HL-60/S4 treated with retinoic acid at 250 ng/mL for 4 days and 3 days (cell line): ENCODE measurements around the gene VSX1.

Experiments
- in situ Hi-C: fragments of 300-500 bp; cut with MboI; formaldehyde crosslinking; loops from 2 replicates; pipeline ENCODE4 v1.7.0; 2022; ENCODE audit warnings: low sequenced_read_pairs

The VSX1 gene

DNA sequence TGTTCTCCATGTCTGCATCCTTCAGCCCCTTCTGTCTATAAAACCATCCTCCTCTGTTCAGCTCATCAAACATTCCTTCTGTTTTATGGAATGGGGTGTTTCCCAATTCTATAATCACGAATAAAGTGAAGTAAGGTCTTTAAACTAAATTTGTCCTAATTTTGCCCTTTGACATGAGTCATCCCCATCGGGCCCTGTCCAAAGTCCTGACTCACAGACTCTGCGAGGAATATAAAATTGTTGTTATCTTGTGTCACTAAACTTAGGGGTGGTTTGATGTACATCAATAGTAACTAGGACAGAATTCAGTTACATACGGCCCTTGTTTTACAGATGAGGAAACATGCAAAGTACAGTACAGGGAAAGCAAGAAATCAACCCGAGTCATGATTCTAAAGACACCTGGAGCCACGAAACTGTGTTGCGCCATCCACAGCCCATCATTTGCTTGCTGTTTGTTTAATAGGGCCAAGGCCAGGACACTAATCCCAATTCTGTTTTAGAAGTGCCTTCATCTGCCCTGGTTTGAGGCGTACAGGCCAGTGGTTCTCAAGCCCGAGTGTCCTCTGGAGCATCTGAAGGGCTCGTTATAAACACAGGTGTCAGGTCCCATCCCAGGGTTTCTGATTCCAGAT lies 26.8 kb downstream of the VSX1 start:
- in situ Hi-C loops, result no loop called here

DNA sequence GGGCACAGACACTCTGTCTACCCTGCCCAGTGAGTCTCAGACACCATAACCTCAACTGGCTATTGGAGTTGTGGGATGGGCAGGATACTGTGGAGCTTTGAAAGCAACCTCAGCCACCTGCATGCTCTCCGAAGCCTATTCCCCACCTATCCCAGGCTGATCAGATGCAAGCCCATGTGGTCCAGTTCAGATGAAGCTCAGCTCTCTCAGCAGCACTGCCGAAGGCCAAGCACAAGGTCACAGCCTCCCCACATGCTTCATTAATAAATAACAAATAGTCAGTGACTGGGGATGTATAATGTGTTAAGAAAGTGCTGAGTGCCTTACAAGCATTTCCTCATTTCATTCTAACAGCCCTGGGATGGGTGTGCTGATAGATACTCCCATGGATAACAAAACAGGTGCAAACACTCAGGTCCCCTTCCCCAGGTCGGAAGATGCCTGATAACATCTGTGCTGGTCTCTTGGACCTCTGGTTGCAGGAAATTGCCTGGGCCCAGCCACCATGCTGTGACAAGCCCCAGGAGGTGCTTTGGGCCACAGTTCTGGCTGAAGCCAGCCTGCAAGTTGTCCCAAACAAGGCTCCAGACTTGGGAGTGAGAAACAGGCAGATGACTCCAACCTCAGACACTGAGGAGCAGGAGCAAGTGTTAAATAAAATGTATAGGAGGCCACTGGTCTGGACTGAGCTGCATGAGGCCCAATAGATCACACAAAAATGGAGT lies 27.7 kb downstream of the VSX1 start:
- in situ Hi-C loops, result no loop called here

DNA sequence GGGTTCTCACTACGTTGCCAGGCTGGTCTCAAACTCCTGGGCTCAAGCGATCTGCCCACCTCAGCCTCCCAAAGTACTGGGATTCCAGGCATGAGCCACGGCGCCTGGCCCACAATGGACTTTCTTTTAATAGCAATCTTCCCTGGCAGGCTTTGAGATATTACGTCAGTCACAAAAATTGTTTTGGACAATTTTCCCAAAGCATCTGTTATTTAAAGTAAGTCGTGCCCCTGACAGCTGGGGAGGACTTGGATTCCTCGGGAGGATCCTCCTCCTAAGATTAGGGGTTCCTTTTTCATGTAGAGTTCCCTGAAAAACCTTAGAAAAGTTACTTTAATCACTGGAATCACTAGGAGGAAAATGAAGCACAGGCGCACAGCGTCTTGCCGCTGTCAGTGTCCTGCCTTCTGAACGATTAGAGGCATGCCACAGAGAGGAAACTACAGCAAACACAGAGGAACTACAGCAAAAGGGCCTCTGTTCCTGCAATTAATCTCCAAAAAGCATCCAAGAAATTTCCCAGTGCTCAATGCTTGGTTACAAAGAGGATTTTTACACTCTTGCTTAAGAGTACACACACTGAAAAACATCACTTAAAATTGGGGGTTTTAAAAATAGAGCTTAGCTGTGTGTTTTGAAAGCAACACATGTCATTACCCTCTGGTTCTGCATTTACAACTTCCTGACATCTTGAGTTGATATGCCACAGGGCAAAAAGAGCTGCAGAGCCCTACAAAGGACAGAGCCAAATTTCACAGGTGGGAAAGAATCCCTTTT lies 28.5 kb downstream of the VSX1 start:
- in situ Hi-C loops, result no loop called here

DNA sequence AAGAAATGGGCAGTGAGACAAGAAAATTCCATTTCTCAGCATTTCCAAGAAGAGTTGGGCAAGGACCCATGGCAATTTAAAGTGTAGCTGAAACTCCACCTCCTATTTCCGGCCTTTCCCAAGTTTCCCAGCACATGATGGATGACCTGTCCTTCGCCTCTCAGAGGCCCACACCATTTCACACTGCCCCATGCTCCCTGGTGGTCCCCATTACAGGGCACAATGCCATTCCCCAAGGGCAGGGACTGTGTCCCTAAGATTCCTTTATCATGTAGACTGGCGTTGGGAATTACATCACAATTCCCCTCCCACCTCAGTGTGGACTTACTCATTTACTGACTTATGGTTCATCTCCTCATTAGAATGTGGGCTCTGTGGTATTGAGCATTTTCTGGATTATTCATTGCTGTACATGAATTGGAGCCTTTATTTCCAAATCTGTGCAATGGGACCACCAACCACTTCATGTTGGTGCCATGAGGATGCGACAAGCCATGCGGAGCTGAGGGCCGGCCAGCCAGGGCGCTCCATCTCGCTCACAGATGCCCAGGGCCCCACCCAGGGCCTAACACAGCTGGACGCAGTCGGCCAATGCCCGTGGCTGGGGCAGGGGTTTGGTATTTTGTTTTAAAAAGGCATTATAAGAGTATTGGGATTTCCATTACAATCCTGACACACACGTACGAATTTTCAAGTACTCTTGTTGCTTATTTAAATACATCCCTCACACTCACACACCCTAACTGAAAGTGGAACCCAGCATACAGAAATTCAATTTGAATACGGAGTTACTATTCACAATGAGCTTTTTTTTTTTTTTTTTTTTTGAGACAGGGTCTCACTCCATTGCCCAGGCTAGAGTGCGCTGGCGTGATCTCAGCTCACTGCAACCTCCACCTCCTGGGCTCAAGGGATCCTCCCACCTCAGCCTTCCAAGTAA lies 29.4 kb downstream of the VSX1 start:
- in situ Hi-C loops, result no loop called here

DNA sequence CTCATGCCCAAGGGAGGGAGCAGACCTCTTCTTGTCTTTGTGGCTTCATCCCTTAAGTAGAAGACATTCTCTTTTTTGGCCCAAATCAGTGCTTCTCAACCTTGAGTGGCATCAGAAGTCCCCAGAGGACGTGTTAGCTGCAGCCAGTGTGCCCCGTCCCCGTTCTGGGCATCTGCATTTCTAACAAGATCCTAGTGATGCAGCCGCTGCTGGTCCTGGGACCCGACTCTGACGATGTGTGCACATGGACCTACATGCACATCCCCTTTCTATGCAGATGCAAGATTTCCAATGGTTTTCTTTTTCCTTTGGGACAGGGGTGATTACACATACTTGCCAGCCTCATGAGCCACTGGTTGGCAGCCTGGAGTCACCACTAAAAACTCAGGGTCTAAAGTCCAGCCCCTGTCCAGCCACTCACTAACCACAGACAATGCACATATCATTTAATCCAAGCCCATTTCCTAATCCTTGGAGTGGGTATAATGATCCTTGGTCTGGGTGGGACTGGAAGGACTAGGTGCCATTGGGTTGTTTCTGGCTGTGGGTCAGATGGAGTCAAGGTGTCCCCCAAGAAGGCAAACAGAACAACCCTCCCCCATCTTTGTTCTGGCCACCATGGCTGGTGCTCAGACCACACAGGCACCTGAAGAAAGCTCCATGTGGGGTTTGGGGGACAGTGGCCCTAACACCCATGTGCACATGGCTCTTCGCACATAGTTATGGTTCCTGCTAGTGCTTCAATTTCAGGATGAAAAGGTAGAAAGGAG lies 30.4 kb downstream of the VSX1 start:
- in situ Hi-C loops, result no loop called here

DNA sequence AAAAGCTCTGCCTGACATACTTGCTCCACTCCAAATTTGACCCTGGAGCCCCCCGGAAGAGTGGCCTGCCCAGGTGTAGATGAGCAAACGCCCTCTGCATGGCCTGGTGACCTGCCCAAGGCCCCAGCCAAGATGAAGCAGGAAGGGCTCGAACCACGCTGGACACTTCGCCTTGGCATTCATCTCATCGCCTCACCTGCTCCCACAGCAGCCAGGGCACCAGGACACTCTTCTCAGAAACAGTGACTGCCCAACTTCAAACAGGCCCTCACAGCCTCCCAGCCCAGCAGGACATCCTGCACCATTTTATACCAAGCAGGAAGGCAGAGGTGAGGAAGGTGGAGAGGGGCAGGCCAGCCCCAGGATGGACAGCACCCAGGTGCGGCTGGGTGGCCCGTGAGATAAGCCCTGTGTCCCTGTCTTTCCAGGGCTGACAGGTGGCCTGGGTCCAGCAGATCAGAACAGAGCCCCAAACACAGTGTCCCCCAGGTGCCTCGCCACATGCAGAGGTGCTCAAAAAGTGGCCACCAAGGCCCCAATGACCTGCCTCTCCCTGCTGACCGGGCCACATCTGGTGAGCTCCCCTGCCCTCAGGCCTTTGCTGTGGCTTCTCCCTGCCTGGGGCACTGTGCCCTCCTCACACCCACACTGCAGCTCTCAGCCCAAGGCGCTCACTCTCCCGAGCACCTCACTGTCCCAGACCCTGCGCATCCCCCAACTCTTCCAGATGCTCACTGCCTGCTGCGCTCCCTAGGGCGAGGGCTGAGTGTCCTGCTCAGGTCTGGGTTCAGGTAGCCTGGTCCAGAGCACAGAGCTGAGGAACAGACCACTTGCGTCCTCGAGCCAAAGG lies 31.2 kb downstream of the VSX1 start:
- in situ Hi-C loops, result no loop called here

DNA sequence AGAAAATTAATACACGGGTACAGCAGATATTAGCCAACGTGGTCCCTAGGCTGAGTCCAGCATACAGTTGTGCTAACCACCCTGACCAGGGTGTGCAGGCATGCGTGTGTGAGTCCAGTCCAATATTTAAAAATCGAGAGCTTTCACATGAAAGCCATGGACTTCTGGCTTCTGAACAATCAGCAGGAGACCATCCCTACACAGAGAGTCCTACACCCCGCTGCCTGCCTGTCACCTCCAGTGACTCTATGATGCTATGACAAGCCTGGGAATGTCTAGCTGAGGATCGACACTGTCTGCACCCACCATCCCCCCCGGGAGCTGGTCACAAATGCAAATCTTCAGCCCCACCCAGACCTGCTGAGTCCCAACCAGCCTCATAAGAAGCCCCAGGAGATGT lies 31.9 kb downstream of the VSX1 start:
- in situ Hi-C loops, result no loop called here

DNA sequence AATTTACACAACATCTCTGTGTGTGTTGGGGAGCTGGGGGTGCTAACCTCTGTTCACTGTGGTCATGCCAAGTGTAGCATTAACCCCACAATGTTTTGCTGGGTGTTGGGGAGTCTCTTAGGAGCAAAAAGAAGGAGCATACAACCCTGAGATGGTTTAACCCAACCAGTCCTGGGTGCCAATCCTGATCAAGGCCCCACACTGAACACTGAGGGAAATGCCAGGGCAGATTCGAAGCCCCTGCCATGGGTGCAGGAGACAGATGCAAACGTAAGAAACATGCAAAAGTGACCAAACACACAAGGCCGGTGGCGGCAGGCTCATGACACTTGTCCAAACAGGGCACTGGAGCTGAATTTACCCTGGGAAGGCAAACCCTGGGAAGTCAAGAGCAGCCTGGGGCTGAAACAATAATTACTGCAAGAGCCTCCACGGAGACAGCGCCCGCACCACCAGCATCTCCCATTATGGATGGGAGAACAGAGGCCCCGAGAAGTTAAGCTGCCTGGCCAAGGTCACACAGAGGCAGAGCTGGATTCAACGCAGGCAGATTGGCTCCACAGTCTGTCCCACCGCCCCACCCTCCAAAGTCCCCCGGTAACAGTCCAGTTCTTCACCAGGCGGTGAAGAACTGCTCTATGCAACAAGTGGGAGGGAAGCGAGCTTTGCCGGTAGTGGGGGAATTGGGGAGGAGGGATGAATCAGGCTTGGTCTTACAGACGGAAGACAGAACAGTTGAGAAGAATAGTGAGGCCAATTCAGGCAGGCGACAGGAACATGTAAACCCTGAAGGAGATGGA lies 32.5 kb downstream of the VSX1 start:
- in situ Hi-C loops, result loop anchor here (25.0 kb wide), 1 partner anchor 112 kb away; the partner anchor contains the start of gene CST7

DNA sequence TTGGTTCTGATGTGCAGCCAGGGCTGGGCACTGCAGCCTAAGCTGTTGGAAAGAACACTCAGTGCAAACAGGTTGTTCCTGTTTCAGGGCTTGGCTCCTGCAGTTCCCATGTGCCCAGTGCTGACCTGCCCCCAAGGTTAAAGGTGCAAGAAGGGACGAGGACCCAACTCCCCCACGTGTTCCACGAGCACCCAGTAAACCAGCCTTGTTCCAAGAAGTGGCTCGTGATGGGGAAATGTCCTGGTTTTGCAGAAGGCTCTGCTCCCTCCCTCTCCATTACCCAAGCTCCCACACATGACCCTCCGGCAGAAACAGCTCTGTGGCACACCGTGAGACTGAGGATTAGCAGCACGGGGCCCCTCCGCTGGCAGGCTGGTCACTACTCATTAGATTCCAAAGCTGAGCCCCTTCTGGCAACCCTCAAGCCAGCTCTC lies 33.4 kb downstream of the VSX1 start:
- in situ Hi-C loops, result loop anchor here (25.0 kb wide), 1 partner anchor 111 kb away; the partner anchor contains the start of gene CST7

DNA sequence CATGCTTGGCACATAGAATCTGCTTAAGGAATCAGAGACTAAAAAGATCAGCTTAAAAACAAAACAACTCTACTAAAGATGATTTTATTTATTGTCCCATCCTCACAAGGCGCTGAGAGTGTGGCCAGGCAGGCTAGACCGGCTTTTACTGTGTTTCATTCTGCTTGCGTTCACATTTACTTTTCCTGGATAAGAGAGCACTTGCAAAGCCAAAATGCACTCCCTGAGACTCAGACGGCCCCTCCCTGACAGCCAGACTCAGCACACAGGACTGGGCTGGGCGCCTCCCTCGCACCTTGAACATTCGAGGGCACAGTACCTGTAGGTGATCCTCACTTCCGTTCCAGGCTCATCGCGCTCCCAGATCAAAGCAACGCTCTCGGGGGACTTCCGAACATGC lies 34.2 kb downstream of the VSX1 start:
- in situ Hi-C loops, result loop anchor here (25.0 kb wide), 1 partner anchor 110 kb away; the partner anchor contains the start of gene CST7

DNA sequence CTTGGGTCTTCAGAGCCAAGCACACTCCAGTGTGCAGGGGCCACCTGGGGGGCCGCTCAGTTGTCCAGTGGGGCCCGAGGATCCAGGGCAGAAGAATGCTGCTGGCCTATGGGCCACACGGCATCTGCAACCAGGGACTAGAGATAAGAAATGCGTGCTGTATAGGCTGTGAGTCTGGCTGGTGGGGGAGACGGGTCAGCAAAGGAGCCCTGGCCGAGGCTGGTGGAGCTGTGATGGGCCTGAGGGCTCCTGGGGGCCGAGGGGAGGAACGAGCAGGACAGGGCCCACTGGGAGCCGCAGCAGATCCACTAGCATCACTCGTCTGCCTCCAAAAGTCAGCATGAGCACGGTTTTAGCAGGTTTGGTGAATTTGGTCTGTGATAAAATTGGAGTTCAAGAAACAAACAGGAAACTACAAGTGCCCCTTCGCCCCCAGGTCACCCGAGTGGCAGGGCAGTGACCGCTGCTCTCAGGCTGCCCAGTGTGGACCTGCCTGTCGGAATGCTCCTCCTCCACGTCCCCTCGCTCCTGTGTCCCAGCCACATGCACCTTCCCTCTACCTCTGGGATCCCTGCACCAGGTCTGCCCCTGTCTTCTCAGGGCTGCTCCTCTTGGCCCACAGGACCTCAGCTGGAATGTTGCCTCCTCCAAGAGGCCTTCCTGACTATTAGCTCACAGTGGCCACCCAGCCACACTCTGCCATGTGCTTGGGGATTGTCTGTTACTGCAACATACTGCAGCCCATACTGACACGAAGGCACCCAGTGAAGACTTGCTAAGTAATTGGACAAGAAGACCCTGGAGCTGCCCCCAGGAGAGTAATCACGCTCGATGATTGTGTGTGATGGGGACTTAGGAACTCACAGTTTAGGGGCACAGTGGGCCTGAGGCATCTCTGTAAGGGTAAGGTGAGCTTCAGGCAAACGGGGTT lies 34.9 kb downstream of the VSX1 start:
- in situ Hi-C loops, result loop anchor here (25.0 kb wide), 1 partner anchor 110 kb away; the partner anchor contains the start of gene CST7

DNA sequence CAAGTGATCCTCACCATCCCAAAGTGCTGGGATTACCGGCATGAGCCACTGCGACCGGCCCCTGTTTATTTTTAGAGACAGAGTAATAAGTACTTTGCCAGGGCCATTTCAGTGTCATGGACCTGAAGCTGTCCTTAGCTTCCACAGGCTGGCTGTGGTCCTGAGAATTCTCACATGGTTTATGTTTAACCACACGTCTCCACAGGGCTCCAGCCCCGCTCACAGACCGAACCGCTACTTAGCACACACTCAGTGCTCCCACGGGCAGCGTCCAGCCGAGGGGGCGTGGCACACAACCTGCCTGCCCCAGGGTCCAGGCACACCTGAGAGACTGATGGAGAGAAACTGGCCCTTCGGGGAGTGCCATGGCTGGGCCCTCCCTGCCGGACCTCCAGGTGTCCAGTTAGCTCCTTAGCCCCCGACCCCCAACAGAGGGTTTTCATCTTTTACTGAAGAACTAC lies 35.7 kb downstream of the VSX1 start:
- in situ Hi-C loops, result loop anchor here (25.0 kb wide), 1 partner anchor 109 kb away; the partner anchor contains the start of gene CST7

DNA sequence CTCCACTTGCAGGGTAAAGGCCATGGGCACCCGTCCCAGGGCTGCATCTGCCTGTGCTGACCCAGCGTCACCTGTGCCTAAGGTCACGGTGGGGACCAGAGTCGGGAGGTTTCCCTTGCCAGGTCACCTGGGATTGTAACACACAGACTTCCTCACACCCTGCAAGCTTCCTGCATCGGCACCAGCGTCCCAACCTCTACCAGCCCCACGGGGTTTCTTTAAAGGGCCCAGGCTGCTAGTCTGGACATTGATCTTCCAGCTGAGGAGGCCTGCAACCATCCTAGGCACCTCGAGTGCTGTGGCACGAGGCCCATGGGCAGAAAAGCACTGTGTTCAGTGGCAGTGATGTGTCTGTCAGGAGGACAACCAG lies 36.6 kb downstream of the VSX1 start:
- in situ Hi-C loops, result loop anchor here (25.0 kb wide), 1 partner anchor 108 kb away; the partner anchor contains the start of gene CST7

DNA sequence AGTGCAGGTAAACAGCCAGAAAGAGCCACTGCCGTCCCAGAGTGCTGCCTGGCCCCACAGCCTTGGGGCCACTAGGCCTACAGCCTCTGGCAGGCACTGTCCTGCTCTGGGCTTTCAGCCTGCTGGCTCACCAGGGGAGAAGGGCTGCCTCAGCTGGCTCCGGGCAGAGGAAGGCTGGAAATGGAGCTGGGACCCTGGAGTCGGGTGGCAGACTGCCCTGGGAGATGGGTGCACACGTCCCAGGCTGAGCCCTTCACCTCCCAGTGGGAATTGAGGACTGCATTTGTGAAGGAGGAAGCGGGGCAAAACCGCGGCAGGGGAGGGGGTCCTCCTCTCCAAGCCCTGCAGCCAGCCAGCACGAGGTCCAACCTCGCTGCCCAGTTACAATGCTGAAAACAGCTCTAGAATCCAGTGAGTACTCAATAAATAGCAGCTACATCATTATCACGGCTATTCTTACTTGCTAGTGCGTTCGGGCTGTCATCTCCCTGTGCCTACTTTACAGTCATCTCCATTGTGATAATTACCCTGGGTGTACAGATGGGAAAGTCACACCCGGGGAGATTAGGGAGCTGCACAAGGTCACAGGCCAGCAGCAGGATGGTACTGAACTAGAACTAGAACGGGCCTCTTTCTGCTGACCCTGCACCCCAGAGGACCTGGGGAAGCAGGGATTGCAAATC lies 37.1 kb downstream of the VSX1 start:
- in situ Hi-C loops, result loop anchor here (25.0 kb wide), 1 partner anchor 108 kb away; the partner anchor contains the start of gene CST7

DNA sequence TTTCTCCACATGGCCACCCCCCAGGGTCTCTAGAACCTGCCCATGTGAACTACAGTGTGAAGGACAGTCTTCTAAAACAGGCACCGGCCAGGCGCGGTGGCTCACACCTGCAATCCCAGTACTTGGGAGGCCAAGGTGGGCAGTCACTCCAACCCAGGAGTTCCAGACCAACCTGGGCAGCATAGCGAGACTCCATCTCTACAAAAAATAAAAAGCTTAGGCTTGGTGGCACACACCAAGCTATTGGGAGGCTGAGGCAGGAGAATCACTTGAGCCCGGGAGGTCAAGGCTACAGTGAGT lies 37.7 kb downstream of the VSX1 start:
- in situ Hi-C loops, result loop anchor here (25.0 kb wide), 1 partner anchor 107 kb away; the partner anchor contains the start of gene CST7
